Prostate gland (tissue), 2 donors: ENCODE measurements around the gene UIMC1.

Source experiments
- CTCF ChIP-seq, 4 experiments: fragments of 200-600 bp in 2 of 4; fragments of 450-650 bp in 2 of 4; sonication (generic) in 2 of 4; IDR thresholded peaks; 1 replicate in 3 of 4; 2 replicates in 1 of 4; pipeline ENCODE4 v1.5.1; 2016 to 2019; ENCODE audit warnings: antibody characterized with exemption in 4 of 4, mild to moderate bottlenecking in 2 of 4, moderate library complexity in 2 of 4
- POLR2A ChIP-seq: fragments of 450-650 bp; IDR thresholded peaks from one replicate; pipeline ENCODE4 v1.6.1; 2016; ENCODE audit warnings: antibody characterized with exemption, mild to moderate bottlenecking
- POLR2AphosphoS5 ChIP-seq: sonication (generic); formaldehyde crosslinking; IDR thresholded peaks from one replicate; pipeline ENCODE4 v1.6.1; 2017; ENCODE audit warnings: antibody characterized with exemption

DNA sequence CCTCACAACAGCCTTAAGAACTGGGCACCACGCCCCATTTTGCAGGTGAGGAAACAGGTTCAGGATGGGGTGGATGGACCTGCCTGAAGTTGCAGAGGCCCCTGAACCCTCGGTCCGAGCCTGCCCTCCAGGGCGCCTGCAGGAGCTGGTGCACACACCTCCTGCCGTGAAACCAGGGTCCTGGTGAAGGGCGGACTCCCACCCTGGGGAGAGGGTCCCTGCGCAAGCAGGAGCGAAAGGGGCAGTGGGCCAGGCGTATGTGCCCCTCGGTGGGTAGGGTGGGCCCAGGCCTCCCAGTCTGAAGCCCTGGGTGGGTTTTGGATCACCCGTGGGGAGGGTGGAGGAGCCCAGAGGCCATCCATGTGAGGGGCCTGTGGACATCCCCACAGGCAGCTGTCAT, 145.3 kb downstream of the UIMC1 start:
- TF ChIP-seq CTCF (IDR thresholded peaks at IDR 0.05) (no peak), POLR2A (no peak), POLR2AphosphoS5 (no peak)
